ENCODE results near the gene FIBP.
A peak's percentile ranks its signal among the peaks of the same experiment; 100 is the strongest.

The FIBP gene

DNA sequence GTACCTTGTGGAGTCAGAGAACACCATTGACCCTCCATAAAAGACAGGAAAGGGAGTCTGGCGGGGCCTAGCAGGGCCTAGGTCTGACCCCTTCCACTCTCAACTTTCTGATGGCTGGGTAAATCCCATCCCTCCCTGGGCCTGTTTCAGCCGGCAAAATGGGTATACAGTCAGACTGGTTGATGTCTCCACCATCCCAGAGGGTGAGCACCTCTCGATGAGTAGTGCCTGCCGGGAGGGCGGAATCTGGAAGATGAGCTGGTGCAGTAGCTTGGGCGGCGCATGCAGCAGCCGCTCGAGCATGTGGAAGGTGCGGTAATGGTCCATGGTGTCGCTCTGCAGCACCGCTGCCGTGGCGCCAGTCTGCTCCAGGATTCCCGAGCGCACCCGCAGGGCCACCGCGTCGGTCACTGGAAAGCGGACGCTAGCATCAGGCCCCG is 528 bp downstream of the FIBP start:
- DNase-seq: peak; percentile 62

DNA sequence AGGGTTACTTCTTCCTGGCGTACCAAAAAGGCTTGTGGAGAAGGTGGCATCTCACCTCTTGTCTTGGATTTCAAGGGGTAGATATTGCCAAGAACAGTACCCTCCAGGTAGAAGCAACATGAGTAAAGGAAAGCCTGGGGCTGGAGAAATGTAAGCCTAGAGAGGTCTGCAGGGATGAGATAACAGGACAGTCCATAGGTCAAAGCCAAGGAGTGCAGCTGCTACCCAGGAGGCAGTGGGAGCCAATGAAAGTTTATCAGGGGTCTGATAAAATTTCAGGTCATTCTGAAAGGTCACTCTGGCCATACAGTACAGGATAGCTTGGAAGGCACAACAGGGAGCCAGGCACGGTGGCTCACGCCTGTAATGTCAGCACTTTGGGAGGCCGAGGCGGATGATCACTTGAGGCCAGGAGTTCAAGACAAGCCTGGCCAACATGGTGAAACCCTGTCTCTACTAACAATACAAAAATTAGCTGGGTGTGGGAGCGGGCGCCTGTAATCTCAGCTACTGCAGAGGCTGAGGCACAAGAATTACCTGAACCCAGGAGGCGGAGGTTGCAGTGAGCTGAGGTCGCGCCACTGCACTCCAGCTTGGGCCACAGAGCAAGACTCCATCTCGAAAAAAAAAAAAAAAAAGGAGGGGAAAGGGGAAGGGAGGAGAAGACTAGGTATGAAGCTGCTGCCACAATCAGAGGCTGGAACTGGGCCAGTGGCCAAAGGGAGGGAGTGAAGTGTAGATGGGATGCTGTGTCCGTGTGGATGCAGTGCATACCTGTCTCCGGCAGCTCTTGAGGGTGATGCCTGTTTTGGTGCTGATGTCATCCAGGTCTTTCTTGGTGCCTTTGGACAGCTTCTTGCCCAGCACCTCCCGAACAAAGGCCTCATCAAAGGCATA is 1.2 kb downstream of the FIBP start:
- no peak for DNase-seq

DNA sequence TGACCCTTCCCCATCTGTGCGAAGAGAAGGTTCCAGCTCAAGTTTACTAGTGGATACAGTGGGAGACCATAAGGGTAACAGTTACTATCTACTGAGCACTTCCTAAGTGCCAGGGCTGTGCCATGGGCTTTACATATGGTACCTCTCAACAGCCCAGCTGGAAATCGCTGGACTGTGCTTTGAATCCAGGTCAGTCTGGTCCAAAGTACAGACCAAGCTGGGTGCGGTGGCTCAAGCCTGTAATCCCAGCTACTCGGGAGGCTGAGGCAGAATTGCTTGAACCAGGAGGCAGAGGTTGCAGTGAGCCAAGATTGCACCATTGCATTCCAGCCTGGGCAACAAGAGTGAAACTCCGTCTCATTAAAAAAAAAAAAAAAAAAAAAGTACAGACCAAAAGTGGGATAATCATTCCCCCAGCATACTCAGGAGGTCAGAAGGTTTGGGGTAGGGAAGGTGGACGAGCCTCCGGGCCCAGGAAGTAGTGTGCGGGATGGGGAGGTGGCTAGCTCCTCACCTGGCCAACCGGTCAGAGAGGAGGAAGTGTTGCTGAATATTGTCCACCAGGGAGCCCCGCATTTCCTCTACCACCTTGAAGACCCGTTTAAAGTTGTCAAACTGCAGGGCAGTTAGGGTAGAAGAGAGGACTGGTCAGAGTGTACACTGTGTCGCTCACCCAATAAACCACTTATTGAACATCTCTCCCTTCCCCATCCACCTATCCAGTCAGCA is 2.3 kb downstream of the FIBP start:
- DNase-seq: no peak

DNA sequence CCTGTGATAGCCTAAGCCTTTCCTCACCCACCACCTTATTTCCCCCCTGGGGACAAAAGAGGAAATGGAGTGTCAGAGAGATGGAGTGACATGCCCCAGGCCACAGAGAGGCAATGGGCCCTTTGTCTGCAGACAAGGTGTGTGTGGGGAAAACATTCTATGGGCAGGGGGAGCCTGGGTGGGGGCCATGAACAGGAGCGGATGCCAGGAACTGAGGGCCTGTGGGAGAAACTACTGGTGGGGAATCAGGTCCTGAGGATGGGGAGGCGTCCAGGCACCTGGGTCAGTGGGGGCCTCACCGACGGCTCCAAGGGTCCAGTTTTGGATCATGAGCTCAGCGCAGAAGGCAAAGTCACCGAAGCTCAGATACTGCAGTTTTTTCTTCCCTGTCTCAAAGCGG is 3.0 kb downstream of the FIBP start:
- no peak for DNase-seq

- peak; percentile 58 for DNase-seq
Observed at GRCh38 chr11:65884716-65885092, 3.6 kb downstream of the FIBP start.

DNA sequence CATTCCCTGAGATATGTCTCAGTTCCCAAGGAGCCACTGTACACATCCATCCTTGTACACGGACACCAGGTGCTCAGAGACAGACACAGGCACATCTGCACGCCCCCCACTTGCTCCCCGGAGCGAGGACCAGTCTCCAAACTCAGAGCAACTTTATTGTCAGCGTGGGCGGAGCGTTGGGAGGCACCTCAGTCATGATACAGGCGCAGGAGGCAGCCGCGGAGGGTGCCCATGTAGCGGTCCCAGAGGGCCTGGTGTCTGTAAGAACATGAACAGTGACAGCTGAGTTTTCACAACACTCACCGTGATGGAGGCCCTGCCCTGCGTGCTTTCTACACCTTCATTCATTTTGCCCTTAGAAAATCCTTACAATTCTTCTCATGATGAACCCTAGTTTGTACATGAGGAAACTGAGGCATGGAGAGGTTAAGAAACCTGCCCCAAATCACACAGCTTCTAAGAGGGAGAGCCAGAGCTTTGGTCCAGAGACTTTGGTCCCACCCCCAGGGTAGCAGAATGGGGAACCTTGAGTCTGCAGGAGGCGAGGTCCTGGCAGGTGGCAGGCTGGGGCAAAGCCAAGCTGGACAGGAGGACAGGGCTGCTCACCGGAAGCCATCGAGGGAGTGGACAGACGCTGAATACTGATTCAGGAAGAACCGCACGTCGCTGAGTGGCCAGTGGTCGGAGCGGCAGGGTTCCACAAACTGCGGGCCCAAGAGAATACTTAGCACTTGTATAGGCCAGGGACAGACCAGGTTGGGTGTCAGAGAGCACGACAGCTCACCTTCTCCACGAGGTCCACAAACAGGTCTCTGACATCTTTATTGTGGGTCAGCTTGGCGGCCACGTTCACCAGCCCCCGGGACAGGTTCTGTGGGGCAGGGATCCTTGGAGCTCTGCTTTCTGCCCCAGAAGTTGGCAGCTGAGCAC is 4.2 kb downstream of the FIBP start:
- no peak for DNase-seq

GRCh38 chr11:65883058-65883761 is 5.1 kb downstream of the FIBP start:
- no peak for DNase-seq

DNA sequence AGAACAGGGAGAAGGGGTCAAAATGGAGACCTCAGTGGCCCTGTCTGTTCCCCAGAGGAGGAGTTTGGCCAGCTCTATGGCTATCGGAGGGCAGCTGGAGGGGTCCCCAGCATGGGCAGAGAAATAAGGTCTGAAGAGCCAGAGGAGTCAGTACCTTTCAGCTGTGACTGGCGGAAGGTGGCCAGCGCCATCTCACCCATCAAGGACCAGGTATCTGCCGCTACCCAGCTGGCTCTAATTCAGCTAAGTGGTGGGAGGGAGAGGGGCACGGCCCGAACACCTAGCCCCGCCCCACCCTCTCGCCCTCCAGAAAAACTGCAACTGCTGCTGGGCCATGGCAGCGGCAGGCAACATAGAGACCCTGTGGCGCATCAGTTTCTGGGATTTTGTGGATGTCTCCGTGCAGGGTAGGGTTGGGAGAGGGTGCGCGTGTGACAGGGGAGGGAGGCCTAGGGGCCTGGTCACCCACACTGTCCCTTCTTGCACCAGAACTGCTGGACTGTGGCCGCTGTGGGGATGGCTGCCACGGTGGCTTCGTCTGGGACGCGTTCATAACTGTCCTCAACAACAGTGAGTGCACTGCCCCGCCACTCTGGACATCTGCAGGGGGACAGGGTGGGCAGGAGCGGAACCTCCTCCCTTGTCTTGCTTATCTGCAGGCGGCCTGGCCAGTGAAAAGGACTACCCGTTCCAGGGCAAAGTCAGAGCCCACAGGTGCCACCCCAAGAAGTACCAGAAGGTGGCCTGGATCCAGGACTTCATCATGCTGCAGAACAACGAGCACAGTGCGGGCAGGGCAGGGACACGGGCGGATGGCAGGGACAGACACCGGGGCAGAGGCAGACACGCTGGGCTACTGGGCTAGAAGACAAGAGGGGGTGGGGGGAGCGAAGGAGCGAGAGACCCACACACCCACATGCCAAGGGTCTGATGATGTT is 5.9 kb downstream of the FIBP start:
- no peak for DNase-seq

GRCh38 chr11:65880844-65881421 is 7.3 kb downstream of the FIBP start:
- DNase-seq: no peak

- no peak for DNase-seq
Observed at GRCh38 chr11:65880027-65880426, 8.2 kb downstream of the FIBP start.

- no peak for DNase-seq
Observed at GRCh38 chr11:65879617-65880016, 8.7 kb downstream of the FIBP start, which contains the start of gene CTSW. Gene CTSW, plus strand, starts transcription at chr11:65879837. Its CDS starts 18 bp downstream, at chr11:65879855.

DNA sequence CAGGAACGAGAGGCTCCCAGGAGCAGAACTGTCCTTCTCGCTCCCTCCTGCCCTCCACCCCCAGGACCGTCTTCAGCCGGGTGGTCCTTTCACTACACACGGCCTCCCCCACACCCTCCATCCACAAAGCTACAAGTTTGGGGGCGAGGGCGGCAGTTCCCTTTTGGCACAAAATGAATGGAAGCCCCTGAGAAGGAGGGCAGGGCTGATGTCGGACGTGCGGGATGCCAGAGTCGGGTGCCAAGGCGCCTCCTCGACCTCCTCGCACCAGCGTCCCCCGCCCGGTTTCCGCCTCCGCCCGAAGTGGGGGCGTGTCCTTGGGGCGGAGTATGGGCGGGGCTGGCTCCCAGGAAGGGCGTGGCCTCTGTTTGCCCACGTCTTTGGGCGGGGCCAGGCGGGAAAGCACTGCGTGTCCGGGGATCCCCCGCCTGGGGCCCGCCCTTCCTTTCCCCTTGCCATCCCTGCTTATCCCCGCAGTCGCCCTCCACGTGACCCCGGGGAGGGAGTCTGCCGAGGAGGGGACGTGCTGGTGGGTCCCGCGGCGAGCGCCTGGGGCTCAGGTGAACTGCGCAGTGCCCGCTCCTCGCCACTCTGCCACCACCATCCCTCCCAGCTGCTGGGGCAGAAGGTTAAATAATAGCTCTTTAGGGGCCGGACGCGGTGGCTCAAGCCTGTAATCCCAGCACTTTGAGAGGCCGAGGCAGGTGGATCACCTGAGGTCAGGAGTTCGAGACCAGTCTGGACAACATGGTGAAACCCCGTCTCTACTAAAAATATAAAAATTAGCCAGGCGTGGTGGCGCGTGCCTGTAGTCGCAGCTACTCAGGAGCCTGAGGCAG is 14.7 kb downstream of the FIBP start:
- DNase-seq: peak; percentile 91

DNA sequence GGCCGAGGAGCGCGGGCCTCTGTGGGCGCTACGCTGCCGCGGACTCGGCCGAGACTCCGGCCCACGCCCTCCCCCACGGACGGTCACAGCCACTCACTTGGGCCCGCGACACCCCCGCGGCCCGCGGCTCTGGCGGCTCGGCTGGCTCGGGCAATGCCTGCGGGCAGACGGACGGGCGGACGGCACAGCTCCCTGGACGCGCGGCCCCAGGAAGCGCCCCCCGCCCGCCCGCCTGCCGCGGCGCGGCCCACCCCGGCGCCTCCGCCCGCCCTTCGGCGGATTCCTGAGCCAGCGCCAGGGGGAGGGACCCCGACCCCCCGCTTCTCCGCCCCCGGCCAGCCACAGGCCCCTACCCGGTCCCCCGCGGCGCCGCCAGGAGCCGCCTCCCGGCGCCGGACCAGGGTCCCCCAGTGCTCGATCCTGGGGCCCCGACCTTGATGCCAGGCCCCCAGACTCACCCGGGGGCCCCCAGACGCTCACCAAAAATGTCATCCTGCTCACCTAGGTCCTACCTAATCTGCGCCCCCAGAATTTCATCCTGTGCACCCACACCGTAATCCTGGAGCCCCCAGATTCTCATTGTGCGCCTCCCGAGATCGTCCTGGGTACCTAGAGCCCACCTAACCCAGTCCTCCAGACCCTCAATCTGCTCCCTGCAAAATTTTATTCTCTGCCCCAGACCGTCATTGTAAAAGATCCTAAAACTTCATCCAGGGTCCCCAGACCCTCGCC is 15.5 kb downstream of the FIBP start, which contains the start of gene EFEMP2:
EFEMP2 (minus strand) TSS at position 215 of the 732 bp plus-strand sequence. CDS start 446 bp downstream, outside the sequence.
- no peak for DNase-seq

DNA sequence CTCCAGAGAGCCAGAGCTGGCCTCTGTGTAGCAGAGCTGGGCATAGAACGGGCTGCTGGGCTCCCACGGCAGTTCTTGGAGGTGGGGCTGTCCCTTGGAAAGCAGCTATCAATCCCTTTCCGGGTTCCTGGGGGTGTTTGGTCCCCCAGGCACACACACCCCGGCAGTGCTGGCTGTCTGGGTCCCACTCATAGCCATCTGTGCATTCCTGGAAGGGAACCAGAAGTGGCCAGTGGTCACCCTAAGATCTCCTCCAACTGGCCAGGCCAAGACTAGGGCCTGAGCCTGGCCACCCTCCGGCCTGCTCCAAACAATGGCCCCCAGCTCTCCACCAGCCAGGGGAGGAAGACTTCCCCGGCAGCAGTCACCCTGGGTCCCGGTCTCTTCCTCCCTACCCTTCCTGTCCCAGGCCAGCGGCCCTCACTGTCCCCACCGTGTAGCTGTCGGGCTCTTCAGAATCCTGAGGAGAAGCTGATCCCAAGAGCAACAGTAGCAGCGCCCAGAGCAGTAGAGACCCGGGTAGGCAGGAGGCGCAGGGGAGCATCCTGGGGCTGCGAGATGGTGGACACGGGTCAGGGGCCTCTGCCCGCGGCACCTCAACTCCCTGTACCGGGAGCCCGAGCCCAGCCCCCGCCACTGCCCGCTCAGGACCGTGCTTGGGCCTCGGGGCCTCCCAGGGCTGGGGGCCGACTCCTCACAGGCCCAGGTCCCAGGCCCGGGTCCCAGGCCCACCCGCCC is 16.3 kb downstream of the FIBP start:
- peak; percentile 40 for DNase-seq

GRCh38 chr11:65870706-65871681 is 17.3 kb downstream of the FIBP start:
- DNase-seq: no peak

- no peak for DNase-seq
Observed at GRCh38 chr11:65870307-65870658, 18.0 kb downstream of the FIBP start.
